Aorta (tissue), 5 donors: ENCODE results near the gene ADSS1. TPM values are rescaled to one million over a fixed set of nuclear protein-coding genes. Genes with fewer than 3 reads are reported as not detected.

Experiments used
- ATAC-seq: fragments of 200-7000 bp; cut with Tn5 transposase; one replicate; pipeline ENCODE4 v1.9.1; 2022; ENCODE audit warnings: moderate library complexity; ENCODE audit not compliant: low FRiP score
- DNase-seq, 2 donors: peaks; one replicate each; pipeline ENCODE4 v3.0.0-alpha.2; 2020
- H3K27ac ChIP-seq, 2 donors: one replicate each; pipeline ENCODE4 v1.5.1; 2013; ENCODE audit warnings: low read length in 2 of 2, mild to moderate bottlenecking in 2 of 2, moderate library complexity in 2 of 2, control low read depth in 1 of 2, inconsistent platforms in 1 of 2, low read depth in 1 of 2
- H3K27me3 ChIP-seq, 2 donors: one replicate each; pipeline ENCODE4 v1.6.1; 2013; ENCODE audit warnings: control low read depth in 1 of 2, low read length in 1 of 2, mild to moderate bottlenecking in 1 of 2, moderate library complexity in 1 of 2; ENCODE audit not compliant: insufficient read depth in 2 of 2, control insufficient read depth in 1 of 2
- H3K36me3 ChIP-seq, 2 donors: one replicate each; pipeline ENCODE4 v1.6.1; 2013; ENCODE audit warnings: control low read depth in 1 of 2, low read length in 1 of 2, mild to moderate bottlenecking in 1 of 2; ENCODE audit not compliant: insufficient read depth in 2 of 2, control insufficient read depth in 1 of 2
- H3K4me1 ChIP-seq, 2 donors: one replicate each; pipeline ENCODE4 v1.6.1; 2013; ENCODE audit warnings: low read length in 2 of 2, control low read depth in 1 of 2, mild to moderate bottlenecking in 1 of 2, moderate library complexity in 1 of 2; ENCODE audit not compliant: insufficient read depth in 2 of 2, control insufficient read depth in 1 of 2
- H3K4me3 ChIP-seq, 2 donors: one replicate each; pipeline ENCODE4 v1.5.1; 2013; ENCODE audit warnings: low read length in 2 of 2, control low read depth in 1 of 2, mild to moderate bottlenecking in 1 of 2
- H3K9me3 ChIP-seq: one replicate; pipeline ENCODE4 v1.6.1; 2013; ENCODE audit warnings: mild to moderate bottlenecking, low read length; ENCODE audit not compliant: control insufficient read depth
- WGBS, 2 donors: extraction: QIAGEN DNeasy Blood & Tissue Kit; methylation state at CpG; one replicate each; pipeline ENCODE4 v1.1.7; 2013; 5-methylcytosine and 5-hydroxymethylcytosine counted together
- intact Hi-C, 2 donors: fragments of 100-400 bp; cut with DNase I; formaldehyde crosslinking; loops; one replicate each; pipeline versions ENCODE4 v1.14.2 to v1.15.0; 2022
- polyA plus RNA-seq, 2 donors: library from polyadenylated mRNA; stranded (reverse); fragments of 200-250 nt; gene quantifications; one replicate each; pipeline ENCODE4 v1.2.3, GENCODE V29; 2013
- total RNA-seq, 2 donors: library from RNA; stranded (reverse); fragmentation: NEBNext Ultra II Directional; extraction: Animal tissue kit (Norgen Biotek cat#: 25700); gene quantifications; one replicate each; pipeline ENCODE4 v1.2.1, GENCODE V29; 2021
- donor health status: healthy with polysubstance abuse.
- donor health status: Bipolar disorder and iron deficiency.
- donor health status: DM: no; HTN: no; CAD: no.
- donor health status: DM: no; HTN: no; CAD: no.
- donor health status: DM: yes; HTN: yes; CAD: no.

Gene ADSS1
- total and polyA plus RNA-seq, 4 donors, result 25.0 to 80.2 (median 54.0) TPM

DNA sequence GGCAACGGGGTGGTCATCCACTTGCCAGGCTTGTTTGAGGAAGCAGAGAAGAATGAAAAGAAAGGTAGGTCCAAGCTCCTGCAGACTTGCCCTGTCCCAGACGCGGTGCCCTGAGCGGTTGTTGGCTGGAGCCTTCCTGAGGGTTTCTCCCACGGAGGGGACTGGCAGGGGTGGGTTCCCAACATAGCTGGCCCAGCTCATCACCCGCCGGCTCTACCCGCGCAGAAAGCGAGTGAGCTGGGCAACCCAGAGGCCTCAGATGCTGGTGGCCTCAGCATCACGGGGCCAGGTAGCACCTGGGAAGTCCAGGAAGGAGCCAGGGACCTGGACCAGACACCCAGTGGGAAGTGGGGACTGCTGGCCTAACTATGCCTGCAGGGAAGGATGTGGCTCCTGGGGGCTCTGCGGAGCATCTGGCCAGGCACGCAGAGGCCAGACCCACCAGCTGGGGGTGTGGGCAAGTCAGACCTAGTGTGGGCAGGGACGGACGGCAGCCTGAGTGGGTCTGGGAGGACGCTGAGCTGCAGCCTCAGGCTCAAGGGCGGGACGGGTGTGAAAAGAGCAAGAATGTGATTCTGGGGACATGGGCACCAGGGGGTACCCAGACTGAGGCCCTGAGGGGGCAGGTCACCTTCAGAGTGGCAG, 14.5 kb downstream of the ADSS1 start:
- Histone ChIP-seq H3K27me3 (no peaks in the 10 kb centered on the region), H3K4me1 (no peaks in the 10 kb centered on the region), H3K4me3 (no peak overlapping the region), H3K9me3 (no peaks in the 10 kb centered on the region), H3K36me3 (no peaks in the 10 kb centered on the region), H3K27ac (no peak overlapping the region)
- 91 to 92% methylated on average over 18 of the region's 18 CpGs for WGBS, 2 donors
- intact Hi-C loops, result no loop called here
- no peak for ATAC-seq
- DNase-seq, result no peak

DNA sequence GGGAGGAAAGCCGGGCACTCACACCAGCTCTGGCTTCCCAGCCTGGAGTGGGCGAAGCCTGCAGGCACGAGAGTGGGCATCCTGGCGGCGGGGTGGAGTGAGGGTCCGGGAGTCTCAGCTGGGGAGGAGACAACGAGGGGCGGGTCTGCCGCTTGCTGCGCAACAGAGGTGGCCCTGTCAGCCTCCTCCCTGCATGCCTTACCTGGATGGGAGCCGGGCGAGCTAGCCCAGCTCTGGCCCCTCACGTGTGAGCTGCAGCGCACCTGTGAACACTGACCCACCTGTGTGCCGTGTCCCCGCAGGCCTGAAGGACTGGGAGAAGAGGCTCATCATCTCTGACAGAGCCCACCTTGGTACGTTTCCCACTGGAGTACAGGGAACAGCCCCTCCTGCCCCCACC, 15.0 kb downstream of the ADSS1 start:
- Histone ChIP-seq H3K4me3 (no peak overlapping the region), H3K27me3 (no peaks in the 10 kb centered on the region), H3K4me1 (no peaks in the 10 kb centered on the region), H3K36me3 (no peaks in the 10 kb centered on the region), H3K27ac (no peak overlapping the region), H3K9me3 (no peaks in the 10 kb centered on the region)
- ATAC-seq, result no peak
- DNase-seq, result no peak
- intact Hi-C loops, result no loop called here
- 92 to 95% methylated on average over 17 of the region's 17 CpGs for WGBS, 2 donors

DNA sequence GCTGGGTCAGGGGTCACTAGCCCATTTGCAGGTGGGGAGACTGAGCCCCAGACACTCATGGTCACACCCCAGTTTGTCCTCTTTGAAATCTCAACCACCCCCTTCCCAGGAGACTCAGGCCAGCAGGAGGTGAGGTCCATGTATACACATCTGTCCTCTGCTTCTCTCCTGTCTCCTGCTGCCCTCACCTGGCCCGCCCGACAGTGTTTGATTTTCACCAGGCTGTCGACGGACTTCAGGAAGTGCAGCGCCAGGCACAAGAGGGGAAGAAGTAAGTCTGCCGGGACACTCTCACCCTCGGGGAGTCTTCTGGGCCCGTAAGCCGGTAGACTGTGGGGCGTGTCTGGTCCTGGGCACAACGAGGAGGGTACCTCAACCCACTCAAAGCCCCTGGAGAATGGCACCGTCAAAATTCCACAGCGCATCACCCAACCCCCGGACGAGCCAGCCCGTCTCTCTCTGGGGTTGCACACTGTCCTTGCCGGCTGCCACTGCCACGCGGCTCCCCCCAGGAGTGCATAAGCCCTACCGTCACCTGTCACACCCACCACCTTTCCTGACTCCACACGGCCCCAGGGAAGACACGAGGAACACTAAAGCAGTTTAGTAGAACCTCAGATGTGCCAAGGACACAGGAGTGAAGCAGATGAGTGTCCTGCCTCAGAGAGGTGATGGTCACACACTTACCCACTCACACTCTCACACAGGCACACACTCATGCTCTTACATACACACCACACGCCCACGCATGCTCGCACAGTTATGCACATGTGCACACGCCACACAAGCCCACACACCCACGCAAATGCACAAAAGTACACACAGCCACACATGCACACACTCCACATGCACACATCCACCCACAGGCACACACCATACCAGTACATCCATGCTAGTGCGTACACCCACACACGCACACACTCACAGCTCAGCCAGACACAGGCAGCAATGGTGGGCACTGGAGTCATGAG, 15.8 kb downstream of the ADSS1 start:
- DNase-seq, result no peak
- Histone ChIP-seq H3K36me3 (no peaks in the 10 kb centered on the region), H3K27me3 (no peaks in the 10 kb centered on the region), H3K27ac (no peak overlapping the region), H3K4me3 (no peak overlapping the region), H3K4me1 (no peaks in the 10 kb centered on the region), H3K9me3 (no peaks in the 10 kb centered on the region)
- ATAC-seq, result no peak
- intact Hi-C loops, result no loop called here
- 90% methylated on average over 29 of the region's 29 CpGs for WGBS, 2 donors

DNA sequence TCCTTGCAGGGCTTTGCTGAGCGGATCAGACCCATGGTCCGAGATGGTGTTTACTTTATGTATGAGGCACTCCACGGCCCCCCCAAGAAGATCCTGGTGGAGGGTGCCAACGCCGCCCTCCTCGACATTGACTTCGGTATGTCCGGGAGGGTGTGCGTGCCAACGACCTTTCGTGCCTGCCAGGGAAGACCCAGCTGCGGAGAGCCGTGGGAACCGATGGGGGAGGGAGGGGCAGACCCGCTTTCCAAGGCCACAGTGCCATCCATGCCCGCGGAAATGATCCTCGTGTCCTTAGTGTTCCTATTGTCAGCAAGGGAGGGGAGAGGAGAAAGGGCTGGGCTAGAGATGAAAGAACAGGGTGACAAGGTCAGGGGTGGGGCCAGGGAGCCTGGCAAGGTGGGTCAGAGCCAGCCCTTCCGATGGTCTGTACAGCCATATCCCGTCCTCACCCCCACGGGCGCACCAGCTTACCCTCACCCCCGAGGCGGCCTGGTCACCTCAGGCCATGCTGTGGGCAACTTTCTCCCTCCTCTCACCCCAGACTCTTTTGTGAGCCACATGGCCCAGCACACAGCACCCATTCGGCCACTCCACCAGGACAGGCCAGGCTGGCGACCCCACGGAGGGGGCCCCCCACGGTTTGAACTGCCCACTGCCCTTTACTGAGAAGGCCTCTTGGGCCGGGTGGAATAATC, 17.2 kb downstream of the ADSS1 start:
- 89 to 92% methylated on average over 26 to 29 of the region's 29 CpGs for WGBS, 2 donors
- no peaks in the 10 kb centered on the region for H3K27me3 ChIP-seq
- no peak overlapping the region for H3K4me3 ChIP-seq
- peak in 1 of 2 donors; percentile 45 for DNase-seq
- H3K36me3 ChIP-seq, result no peaks in the 10 kb centered on the region
- no peaks in the 10 kb centered on the region for H3K4me1 ChIP-seq
- intact Hi-C loops, result no loop called here
- no peak overlapping the region for H3K27ac ChIP-seq
- no peak for ATAC-seq
- H3K9me3 ChIP-seq, result no peaks in the 10 kb centered on the region

DNA sequence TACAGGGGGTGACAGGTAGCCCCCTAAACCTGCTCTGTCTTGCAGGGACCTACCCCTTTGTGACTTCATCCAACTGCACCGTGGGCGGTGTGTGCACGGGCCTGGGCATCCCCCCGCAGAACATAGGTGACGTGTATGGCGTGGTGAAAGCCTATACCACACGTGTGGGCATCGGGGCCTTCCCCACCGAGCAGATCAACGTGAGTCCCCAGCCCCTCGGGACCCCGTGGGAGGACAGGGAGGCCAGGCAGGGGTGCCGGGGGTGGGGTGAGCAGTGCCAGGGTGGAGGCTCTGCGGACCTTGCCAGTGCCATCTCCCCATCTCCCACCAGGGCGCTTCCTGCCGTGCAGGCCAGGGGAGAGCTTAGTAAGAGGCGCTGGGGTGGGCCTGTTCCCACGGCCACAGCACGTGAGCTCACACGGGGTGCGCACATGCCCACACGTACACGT, 17.8 kb downstream of the ADSS1 start:
- Histone ChIP-seq H3K27me3 (no peaks in the 10 kb centered on the region), H3K27ac (no peak overlapping the region), H3K36me3 (no peaks in the 10 kb centered on the region), H3K4me1 (no peaks in the 10 kb centered on the region), H3K9me3 (no peaks in the 10 kb centered on the region), H3K4me3 (no peak overlapping the region)
- ATAC-seq (no peak), DNase-seq (peak in 1 of 2 donors; percentile 45)
- intact Hi-C loops, result no loop called here
- 89 to 92% methylated on average over 23 of the region's 23 CpGs for WGBS, 2 donors

DNA sequence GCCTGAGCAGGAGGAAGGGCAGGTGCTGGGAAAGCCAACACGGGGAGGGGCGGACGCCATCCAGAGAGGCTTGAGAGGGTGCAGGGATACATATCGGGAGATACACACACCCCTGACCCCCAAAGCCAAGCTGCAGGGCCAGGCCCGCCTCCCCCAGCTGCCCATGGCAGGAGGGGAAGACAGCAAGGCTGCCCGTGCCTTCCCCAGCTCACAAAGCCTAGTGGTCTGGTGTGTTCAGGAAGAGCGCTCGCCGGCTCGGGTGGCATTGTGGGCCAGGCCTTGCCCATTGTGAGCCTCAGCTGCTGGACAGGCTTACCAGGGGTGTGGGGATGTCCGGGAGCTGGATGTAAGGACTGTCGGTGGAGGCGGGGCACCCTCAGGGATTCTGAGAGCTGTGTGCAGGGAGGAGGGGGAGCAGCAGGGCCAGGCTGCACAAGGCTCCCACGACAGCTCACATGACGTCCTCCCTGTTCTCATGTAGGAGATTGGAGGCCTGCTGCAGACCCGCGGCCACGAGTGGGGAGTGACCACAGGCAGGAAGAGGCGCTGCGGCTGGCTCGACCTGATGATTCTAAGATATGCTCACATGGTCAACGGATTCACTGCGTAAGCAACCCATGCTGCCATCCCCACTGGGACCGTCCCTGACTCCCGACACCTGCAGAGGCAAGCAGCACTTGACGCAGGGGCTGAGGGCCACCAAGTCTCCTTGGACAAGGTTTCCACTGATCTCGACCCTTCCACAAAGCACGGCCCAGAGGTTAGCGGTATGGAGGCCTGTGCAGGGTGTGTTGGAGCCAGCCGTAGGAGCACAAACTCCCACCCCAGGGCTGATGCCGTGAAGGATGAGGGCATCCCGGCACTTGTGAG, 18.8 kb downstream of the ADSS1 start:
- no peaks in the 10 kb centered on the region for H3K9me3 ChIP-seq
- H3K4me3 ChIP-seq, result no peak overlapping the region
- no peaks in the 10 kb centered on the region for H3K4me1 ChIP-seq
- WGBS, 2 donors, result 92 to 94% methylated on average over 32 of the region's 32 CpGs
- no peaks in the 10 kb centered on the region for H3K27me3 ChIP-seq
- DNase-seq (peak in 1 of 2 donors; percentile 43), ATAC-seq (no peak)
- no peak overlapping the region for H3K27ac ChIP-seq
- intact Hi-C loops, result no loop called here
- no peaks in the 10 kb centered on the region for H3K36me3 ChIP-seq

DNA sequence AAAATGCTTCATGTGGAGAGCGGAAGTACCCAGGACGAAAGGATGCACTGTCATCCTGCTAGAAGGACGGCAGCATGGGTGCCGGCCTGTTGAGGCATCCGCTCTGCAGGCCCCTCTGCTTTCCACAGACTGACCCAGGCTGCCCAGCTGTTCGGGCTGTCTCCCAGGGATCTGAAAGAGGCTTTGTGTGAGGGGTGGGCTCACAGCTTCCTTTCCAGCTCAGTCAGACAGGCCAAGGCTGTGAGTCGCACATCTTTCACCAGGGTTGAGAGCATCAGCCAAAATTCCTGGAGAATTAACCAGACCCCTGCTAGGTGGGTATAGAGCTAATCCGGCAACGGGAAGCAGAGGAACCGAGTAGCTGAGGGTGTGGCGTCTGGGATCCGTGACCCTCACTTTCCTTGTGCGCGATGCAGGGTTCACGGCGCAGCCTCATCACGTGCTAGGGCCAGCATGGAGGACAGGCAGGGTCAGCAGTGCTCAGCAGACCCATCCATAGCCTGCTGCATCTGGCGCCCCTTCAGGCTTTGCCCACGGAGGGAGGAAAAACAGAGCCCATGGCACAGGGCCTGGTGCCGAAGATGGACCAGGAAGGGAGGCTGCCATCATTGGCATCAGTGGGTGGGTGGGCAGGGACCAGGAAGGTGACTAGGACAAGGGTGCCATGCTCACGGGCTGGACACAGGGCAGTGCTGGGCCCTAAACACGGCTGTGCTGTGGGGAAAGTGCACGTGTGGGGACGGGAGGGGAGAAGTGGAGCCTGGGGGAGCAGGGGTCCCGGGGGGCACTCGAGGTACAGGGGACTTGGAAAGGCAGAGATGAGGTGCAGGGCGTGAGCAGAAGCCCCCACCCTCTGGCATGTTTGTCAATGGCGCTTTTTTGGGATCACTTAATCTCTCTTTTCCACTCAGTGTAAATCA, 19.7 kb downstream of the ADSS1 start:
- no peaks in the 10 kb centered on the region for H3K9me3 ChIP-seq
- no peak for DNase-seq
- H3K4me3 ChIP-seq, result no peak overlapping the region
- no peaks in the 10 kb centered on the region for H3K36me3 ChIP-seq
- H3K27me3 ChIP-seq, result no peaks in the 10 kb centered on the region
- H3K27ac ChIP-seq, result no peak overlapping the region
- intact Hi-C loops, result no loop called here
- ATAC-seq, result no peak
- WGBS, 2 donors, result 85 to 89% methylated on average over 28 of the region's 28 CpGs
- no peaks in the 10 kb centered on the region for H3K4me1 ChIP-seq
